ENCODE measurements around the gene ZNF236. TPM values are rescaled to one million over a fixed set of nuclear protein-coding genes. Genes with fewer than 3 reads are reported as not detected.
"Not testable (repeated sequence)": the region's sequence is repeated elsewhere in the genome, so short reads cannot be mapped to it uniquely, and the experiment has no call there.

Gene ZNF236
- total RNA-seq: 10 to 100 TPM in 1 of 2 donors, 1 to 10 TPM in 1; 8.3 to 29.0 TPM

GRCh38 chr18:76822506-76823160, at the start of gene ZNF236:
ZNF236 (plus strand) TSS chr18:76822557; CDS start chr18:76822608, 51 bp downstream.
- TF ChIP-seq POLR2AphosphoS5 (IDR thresholded peaks at IDR 0.05) (no peak), POLR2A (IDR thresholded peaks at IDR 0.05) (peak; percentile 35)
- peak within 1 kb of the TSS; percentile 89 to 92 for H3K4me3 ChIP-seq
- 0% methylated on average over 6 of the region's 113 CpGs for WGBS
- intact Hi-C loops (cut with DNase I): no loop called here
- DNase-seq (ENCODE audit: low spot score): peak; percentile 58
- no peaks in the 10 kb centered on the region for H3K4me1 ChIP-seq (replicated peaks)
- no peaks in the 10 kb centered on the region for H3K9me3 ChIP-seq
- H3K36me3 ChIP-seq: no peaks in the 10 kb centered on the region
- no peaks in the 10 kb centered on the region for H3K27me3 ChIP-seq (replicated peaks; ENCODE audit: insufficient read depth)
- H3K27ac ChIP-seq: peak within 1 kb of the TSS; percentile 95

GRCh38 chr18:76772665-76773064, 49.7 kb upstream of the ZNF236 start:
- TF ChIP-seq CTCF (IDR thresholded peaks at IDR 0.05) (no peak), POLR2AphosphoS5 (IDR thresholded peaks at IDR 0.05) (no peak), POLR2A (IDR thresholded peaks at IDR 0.05) (no peak)
- Histone ChIP-seq H3K4me1 (replicated peaks) (no peaks in the 10 kb centered on the region), H3K9me3 (no peaks in the 10 kb centered on the region), H3K27ac (no peak overlapping the region), H3K36me3 (no peaks in the 10 kb centered on the region), H3K4me3 (no peak overlapping the region), H3K27me3 (replicated peaks; ENCODE audit: insufficient read depth) (no peaks in the 10 kb centered on the region)
- no peak for DNase-seq (ENCODE audit: low spot score)
- intact Hi-C loops (cut with DNase I): no loop called here
- WGBS: 94% methylated on average over 8 of the region's 8 CpGs

- H3K9me3 ChIP-seq; H3K4me1 ChIP-seq (replicated peaks); H3K4me3 ChIP-seq; H3K27ac ChIP-seq; H3K36me3 ChIP-seq; H3K27me3 ChIP-seq (replicated peaks; ENCODE audit: insufficient read depth); DNase-seq (ENCODE audit: low spot score); intact Hi-C loops (cut with DNase I): not testable (repeated sequence)
- 88% methylated on average over 19 of the region's 22 CpGs for WGBS
Observed at GRCh38 chr18:76777036-76777435, 45.3 kb upstream of the ZNF236 start.

GRCh38 chr18:76783786-76784484, 38.4 kb upstream of the ZNF236 start:
- WGBS: 89% methylated on average over 29 of the region's 29 CpGs
- Histone ChIP-seq H3K9me3 (no peaks in the 10 kb centered on the region), H3K4me1 (replicated peaks) (no peaks in the 10 kb centered on the region), H3K27ac (no peak overlapping the region), H3K27me3 (replicated peaks; ENCODE audit: insufficient read depth) (no peaks in the 10 kb centered on the region), H3K4me3 (no peak overlapping the region), H3K36me3 (no peaks in the 10 kb centered on the region)
- TF ChIP-seq CTCF (IDR thresholded peaks at IDR 0.05): no peak
- intact Hi-C loops (cut with DNase I): no loop called here
- no peak for DNase-seq (ENCODE audit: low spot score)

- no peaks in the 10 kb centered on the region for H3K9me3 ChIP-seq
- DNase-seq (ENCODE audit: low spot score): no peak
- H3K27me3 ChIP-seq (replicated peaks; ENCODE audit: insufficient read depth): no peaks in the 10 kb centered on the region
- H3K4me3 ChIP-seq: no peak overlapping the region
- no peaks in the 10 kb centered on the region for H3K36me3 ChIP-seq
- TF ChIP-seq POLR2A (IDR thresholded peaks at IDR 0.05): no peak
- TF ChIP-seq POLR2AphosphoS5 (IDR thresholded peaks at IDR 0.05): no peak
- TF ChIP-seq CTCF (IDR thresholded peaks at IDR 0.05): no peak
- no peak overlapping the region for H3K27ac ChIP-seq
- H3K4me1 ChIP-seq (replicated peaks): no peaks in the 10 kb centered on the region
- WGBS: 84% methylated on average over 6 of the region's 6 CpGs
- intact Hi-C loops (cut with DNase I): no loop called here
Observed at GRCh38 chr18:76785872-76786271, 36.5 kb upstream of the ZNF236 start.
